GM12878 (cell line): ENCODE results near the gene REPS1. TPM values are rescaled to one million over a fixed set of nuclear protein-coding genes. Genes with fewer than 3 reads are reported as not detected.

ENCODE experiments used
- ATAC-seq: fragments of 200-7000 bp; cut with Tn5 transposase; 3 replicates; pipeline ENCODE4 v1.9.1; 2020; ENCODE audit warnings: mild to moderate bottlenecking, moderate library complexity
- BruUV-seq: library from RNA; stranded (reverse); fragments of 400-500 nt; replicated peaks from 2 replicates; lab custom pipeline; 2021; lab: Mats Ljungman, UMichigan
- CTCF ChIA-PET: fragments of 300-600 bp; sonication (Branson Sonifier 250); formaldehyde crosslinking; extraction: SDS; loops from one replicate; lab custom pipeline; 2021; ENCODE audit warnings: inconsistent platforms; lab: Yijun Ruan, JAX
- POLR2A ChIA-PET: fragments of 350-600 bp; formaldehyde crosslinking; extraction: SDS; loops from one replicate; lab custom pipeline; 2021; ENCODE audit warnings: inconsistent platforms; lab: Charles Lee
- RAD21 ChIA-PET: fragments of 300-600 bp; sonication (Branson Sonifier 250); formaldehyde crosslinking; loops from one replicate; lab custom pipeline; 2023; ENCODE audit warnings: antibody characterized with exemption; ENCODE audit not compliant: unreplicated experiment; lab: Charles Lee
- SMC1A ChIA-PET: fragments of 300-600 bp; sonication (Branson Sonifier 250); formaldehyde crosslinking; loops from one replicate; lab custom pipeline; 2023; ENCODE audit not compliant: unreplicated experiment, uncharacterized antibody; lab: Charles Lee
- DNase-seq: peaks from one replicate; pipeline ENCODE4 v3.0.0-alpha.2; 2011; ENCODE audit warnings: low read depth, low spot score
- FAIRE-seq: peaks from 3 replicates; lab custom pipeline; 2011; peaks lifted over from hg19 to GRCh38; lab: Jason Lieb, UNC
- H2AFZ ChIP-seq: 2 replicates; pipeline ENCODE4 v1.6.0; 2011; ENCODE audit warnings: low read depth, low read length, control low read depth; ENCODE audit not compliant: control insufficient read depth
- H3K27ac ChIP-seq: 2 replicates; pipeline ENCODE4 v1.5.1; 2011; ENCODE audit warnings: control low read depth; ENCODE audit not compliant: control insufficient read depth, insufficient read depth
- H3K27me3 ChIP-seq, 2 experiments: replicated peaks in 1 of 2; 2 replicates each; pipeline versions ENCODE4 v1.6.0 to v1.6.1; 2011; ENCODE audit warnings: low read length in 1 of 2; ENCODE audit not compliant: control insufficient read depth in 2 of 2, insufficient read depth in 2 of 2
- H3K36me3 ChIP-seq, 2 experiments: 2 replicates each; pipeline ENCODE4 v1.5.1; 2011; ENCODE audit warnings: low read length in 1 of 2; ENCODE audit not compliant: control insufficient read depth in 2 of 2, insufficient read depth in 2 of 2
- H3K4me1 ChIP-seq: 2 replicates; pipeline ENCODE4 v1.6.1; 2011; ENCODE audit warnings: mild to moderate bottlenecking, low read length, moderate library complexity, mixed read lengths; ENCODE audit not compliant: control insufficient read depth, insufficient read depth
- H3K4me2 ChIP-seq: 2 replicates; pipeline ENCODE4 v1.6.0; 2011; ENCODE audit warnings: control low read depth; ENCODE audit not compliant: control insufficient read depth, insufficient read depth
- H3K4me3 ChIP-seq: fragments of 200-600 bp; sonication (generic); 2 replicates; pipeline ENCODE4 v1.5.1; 2016
- H3K79me2 ChIP-seq: 2 replicates; pipeline ENCODE4 v1.6.0; 2011; ENCODE audit warnings: low read length; ENCODE audit not compliant: control insufficient read depth, insufficient read depth
- H3K9ac ChIP-seq: 2 replicates; pipeline ENCODE4 v1.8.0; 2011; ENCODE audit warnings: low read length, control low read depth, mixed read lengths; ENCODE audit not compliant: control insufficient read depth, insufficient read depth
- H3K9me3 ChIP-seq: replicated peaks from 3 replicates; pipeline ENCODE4 v1.5.1; 2011; ENCODE audit warnings: mild to moderate bottlenecking, low read length; ENCODE audit not compliant: control insufficient read depth, insufficient read depth
- H4K20me1 ChIP-seq: 2 replicates; pipeline ENCODE4 v1.6.0; 2011; ENCODE audit not compliant: control insufficient read depth, insufficient read depth
- NFYA ChIP-seq: IDR thresholded peaks from 2 replicates; pipeline ENCODE4 v1.6.1; 2011; ENCODE audit warnings: low read depth, mild to moderate bottlenecking, low read length, improper control_type of control experiment, borderline replicate concordance
- WGBS: methylation state at CpG from one replicate; pipeline ENCODE4 v1.1.6; 2016; ENCODE audit warnings: low lambda C conversion rate; ENCODE audit not compliant: insufficient replicate concordance, insufficient coverage; ENCODE audit errors: missing lambda C conversion rate; 5-methylcytosine and 5-hydroxymethylcytosine counted together
- in situ Hi-C: fragments of 300-500 bp; cut with MboI; formaldehyde crosslinking; loops from 9 replicates; pipeline ENCODE4 v1.14.3; 2018; ENCODE audit warnings: mixed read lengths
- intact Hi-C: fragments of 100-400 bp; cut with micrococcal nuclease; formaldehyde crosslinking; loops from one replicate; pipeline ENCODE4 v1.14.2; 2022; ENCODE audit not compliant: unreplicated experiment
- polyA plus RNA-seq, 11 experiments: library from polyadenylated mRNA; depleted of rRNA in 4 of 11; unstranded in 6 of 11; stranded (reverse) in 5 of 11; fragments of >200 nt; fragmentation: Nextera tagmentation in 4 of 11; fragmentation: Illumina TruSeq in 1 of 11; extraction: Ambion mirVana in 4 of 11; extraction: Trizol in 1 of 11; gene quantifications; 1 replicate in 1 of 11; 2 replicates in 10 of 11; pipeline versions ENCODE4 v1.2.1 to v1.2.3, GENCODE V29; 2011 to 2016; ENCODE audit warnings: inconsistent platforms in 2 of 11, missing spikeins in 2 of 11, low read depth in 1 of 11
- total RNA-seq, 4 experiments: library from RNA; depleted of rRNA in 3 of 4; stranded (reverse); fragments of >200 nt in 3 of 4; fragmentation: Illumina TruSeq in 1 of 4; extraction: Trizol in 1 of 4; gene quantifications; 2 replicates each; pipeline versions ENCODE4 v1.2.1 to v1.2.3, GENCODE V29; 2013 to 2021
- TF ChIP-seq, protein P1 (sequence below): fragments of 450-650 bp; formaldehyde crosslinking; IDR thresholded peaks from 2 replicates; pipeline ENCODE4 v1.4.0; 2020; ENCODE audit warnings: mild to moderate bottlenecking, moderate library complexity
- TF ChIP-seq, protein P2 (sequence below): fragments of 150-350 bp; IDR thresholded peaks from 2 replicates; pipeline ENCODE4 v1.6.1; 2014; ENCODE audit warnings: mild to moderate bottlenecking, low read depth, low read length
- TF ChIP-seq, protein P3 (sequence below): IDR thresholded peaks from 2 replicates; pipeline ENCODE4 v1.6.1; 2012; ENCODE audit warnings: improper control_type of control experiment, low read depth, low read length; ENCODE audit not compliant: insufficient replicate concordance
- TF ChIP-seq, protein P4 (sequence below): fragments of 450-650 bp; IDR thresholded peaks from 2 replicates; pipeline ENCODE4 v1.6.1; 2016; ENCODE audit warnings: mild to moderate bottlenecking

REPS1 gene
- total and polyA plus RNA-seq, 10 of the 15 experiments (the other 5 are each of a cell fraction or from before 2014, with no cell fraction given) = 13.7 to 59.3 (median 31.7) TPM

DNA sequence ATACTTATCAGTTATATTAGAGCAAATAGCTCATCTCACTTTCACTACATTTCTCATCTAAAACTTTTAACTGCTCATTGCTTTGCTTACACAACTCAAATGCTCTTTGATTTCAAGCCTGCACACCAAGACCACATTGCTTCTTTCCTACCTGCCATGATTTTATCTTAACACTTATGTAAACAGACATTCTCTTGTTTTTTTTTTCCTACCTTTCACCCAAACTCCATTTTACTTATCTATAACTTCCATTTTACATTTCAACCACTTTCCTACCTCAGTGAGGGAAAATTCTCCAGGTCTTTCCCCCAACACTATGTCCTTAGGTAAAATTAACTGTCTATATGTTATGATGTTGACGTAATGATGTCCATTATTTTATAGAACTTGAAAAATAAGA is 24.0 kb downstream of the REPS1 start:
- Histone ChIP-seq H3K27ac (no peak overlapping the region), H3K36me3 (no peaks in the 10 kb centered on the region), H4K20me1 (no peaks in the 10 kb centered on the region), H3K9me3 (no peaks in the 10 kb centered on the region; the same call in 2 of the 3 replicates), H3K4me2 (no peak overlapping the region), H3K4me1 (no peaks in the 10 kb centered on the region), H2AFZ (no peak overlapping the region), H3K79me2 (peaks cover 50% of the 10 kb centered on the region), H3K9ac (no peak overlapping the region), H3K4me3 (no peak overlapping the region), H3K27me3 (no peaks in the 10 kb centered on the region)
- CTCF ChIA-PET = interaction anchor here (0.9 to 1.2 kb wide), 3 partner anchors 13 to 43 kb away, joined by 3 to 4 read pairs (median 3); partner anchors contain the start of gene REPS1
- ATAC-seq (no peak), FAIRE-seq (no peak), DNase-seq (no peak)
- POLR2A ChIA-PET = no interaction called here
- intact Hi-C loops = no loop called here
- SMC1A ChIA-PET = interaction anchor here (0.7 kb wide), 1 partner anchor 1682 kb away, joined by 3 read pairs; no protein-coding TSS in a partner anchor
- in situ Hi-C loops = no loop called here
- WGBS = 95% methylated on average over 1 of the region's 1 CpG
- RAD21 ChIA-PET = interaction anchor here (0.6 to 1.1 kb wide), 2 partner anchors 18 to 814 kb away, joined by 3 read pairs; no protein-coding TSS in a partner anchor
- BruUV-seq = no TSS peak
- TF ChIP-seq, protein P1, sequence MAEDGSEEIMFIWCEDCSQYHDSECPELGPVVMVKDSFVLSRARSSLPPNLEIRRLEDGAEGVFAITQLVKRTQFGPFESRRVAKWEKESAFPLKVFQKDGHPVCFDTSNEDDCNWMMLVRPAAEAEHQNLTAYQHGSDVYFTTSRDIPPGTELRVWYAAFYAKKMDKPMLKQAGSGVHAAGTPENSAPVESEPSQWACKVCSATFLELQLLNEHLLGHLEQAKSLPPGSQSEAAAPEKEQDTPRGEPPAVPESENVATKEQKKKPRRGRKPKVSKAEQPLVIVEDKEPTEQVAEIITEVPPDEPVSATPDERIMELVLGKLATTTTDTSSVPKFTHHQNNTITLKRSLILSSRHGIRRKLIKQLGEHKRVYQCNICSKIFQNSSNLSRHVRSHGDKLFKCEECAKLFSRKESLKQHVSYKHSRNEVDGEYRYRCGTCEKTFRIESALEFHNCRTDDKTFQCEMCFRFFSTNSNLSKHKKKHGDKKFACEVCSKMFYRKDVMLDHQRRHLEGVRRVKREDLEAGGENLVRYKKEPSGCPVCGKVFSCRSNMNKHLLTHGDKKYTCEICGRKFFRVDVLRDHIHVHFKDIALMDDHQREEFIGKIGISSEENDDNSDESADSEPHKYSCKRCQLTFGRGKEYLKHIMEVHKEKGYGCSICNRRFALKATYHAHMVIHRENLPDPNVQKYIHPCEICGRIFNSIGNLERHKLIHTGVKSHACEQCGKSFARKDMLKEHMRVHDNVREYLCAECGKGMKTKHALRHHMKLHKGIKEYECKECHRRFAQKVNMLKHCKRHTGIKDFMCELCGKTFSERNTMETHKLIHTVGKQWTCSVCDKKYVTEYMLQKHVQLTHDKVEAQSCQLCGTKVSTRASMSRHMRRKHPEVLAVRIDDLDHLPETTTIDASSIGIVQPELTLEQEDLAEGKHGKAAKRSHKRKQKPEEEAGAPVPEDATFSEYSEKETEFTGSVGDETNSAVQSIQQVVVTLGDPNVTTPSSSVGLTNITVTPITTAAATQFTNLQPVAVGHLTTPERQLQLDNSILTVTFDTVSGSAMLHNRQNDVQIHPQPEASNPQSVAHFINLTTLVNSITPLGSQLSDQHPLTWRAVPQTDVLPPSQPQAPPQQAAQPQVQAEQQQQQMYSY (CRISPR knock-in tag) = no peak
- TF ChIP-seq, protein P2, sequence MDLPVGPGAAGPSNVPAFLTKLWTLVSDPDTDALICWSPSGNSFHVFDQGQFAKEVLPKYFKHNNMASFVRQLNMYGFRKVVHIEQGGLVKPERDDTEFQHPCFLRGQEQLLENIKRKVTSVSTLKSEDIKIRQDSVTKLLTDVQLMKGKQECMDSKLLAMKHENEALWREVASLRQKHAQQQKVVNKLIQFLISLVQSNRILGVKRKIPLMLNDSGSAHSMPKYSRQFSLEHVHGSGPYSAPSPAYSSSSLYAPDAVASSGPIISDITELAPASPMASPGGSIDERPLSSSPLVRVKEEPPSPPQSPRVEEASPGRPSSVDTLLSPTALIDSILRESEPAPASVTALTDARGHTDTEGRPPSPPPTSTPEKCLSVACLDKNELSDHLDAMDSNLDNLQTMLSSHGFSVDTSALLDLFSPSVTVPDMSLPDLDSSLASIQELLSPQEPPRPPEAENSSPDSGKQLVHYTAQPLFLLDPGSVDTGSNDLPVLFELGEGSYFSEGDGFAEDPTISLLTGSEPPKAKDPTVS = no peak
- TF ChIP-seq, protein P3, sequence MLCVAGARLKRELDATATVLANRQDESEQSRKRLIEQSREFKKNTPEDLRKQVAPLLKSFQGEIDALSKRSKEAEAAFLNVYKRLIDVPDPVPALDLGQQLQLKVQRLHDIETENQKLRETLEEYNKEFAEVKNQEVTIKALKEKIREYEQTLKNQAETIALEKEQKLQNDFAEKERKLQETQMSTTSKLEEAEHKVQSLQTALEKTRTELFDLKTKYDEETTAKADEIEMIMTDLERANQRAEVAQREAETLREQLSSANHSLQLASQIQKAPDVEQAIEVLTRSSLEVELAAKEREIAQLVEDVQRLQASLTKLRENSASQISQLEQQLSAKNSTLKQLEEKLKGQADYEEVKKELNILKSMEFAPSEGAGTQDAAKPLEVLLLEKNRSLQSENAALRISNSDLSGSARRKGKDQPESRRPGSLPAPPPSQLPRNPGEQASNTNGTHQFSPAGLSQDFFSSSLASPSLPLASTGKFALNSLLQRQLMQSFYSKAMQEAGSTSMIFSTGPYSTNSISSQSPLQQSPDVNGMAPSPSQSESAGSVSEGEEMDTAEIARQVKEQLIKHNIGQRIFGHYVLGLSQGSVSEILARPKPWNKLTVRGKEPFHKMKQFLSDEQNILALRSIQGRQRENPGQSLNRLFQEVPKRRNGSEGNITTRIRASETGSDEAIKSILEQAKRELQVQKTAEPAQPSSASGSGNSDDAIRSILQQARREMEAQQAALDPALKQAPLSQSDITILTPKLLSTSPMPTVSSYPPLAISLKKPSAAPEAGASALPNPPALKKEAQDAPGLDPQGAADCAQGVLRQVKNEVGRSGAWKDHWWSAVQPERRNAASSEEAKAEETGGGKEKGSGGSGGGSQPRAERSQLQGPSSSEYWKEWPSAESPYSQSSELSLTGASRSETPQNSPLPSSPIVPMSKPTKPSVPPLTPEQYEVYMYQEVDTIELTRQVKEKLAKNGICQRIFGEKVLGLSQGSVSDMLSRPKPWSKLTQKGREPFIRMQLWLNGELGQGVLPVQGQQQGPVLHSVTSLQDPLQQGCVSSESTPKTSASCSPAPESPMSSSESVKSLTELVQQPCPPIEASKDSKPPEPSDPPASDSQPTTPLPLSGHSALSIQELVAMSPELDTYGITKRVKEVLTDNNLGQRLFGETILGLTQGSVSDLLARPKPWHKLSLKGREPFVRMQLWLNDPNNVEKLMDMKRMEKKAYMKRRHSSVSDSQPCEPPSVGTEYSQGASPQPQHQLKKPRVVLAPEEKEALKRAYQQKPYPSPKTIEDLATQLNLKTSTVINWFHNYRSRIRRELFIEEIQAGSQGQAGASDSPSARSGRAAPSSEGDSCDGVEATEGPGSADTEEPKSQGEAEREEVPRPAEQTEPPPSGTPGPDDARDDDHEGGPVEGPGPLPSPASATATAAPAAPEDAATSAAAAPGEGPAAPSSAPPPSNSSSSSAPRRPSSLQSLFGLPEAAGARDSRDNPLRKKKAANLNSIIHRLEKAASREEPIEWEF = no peak
- TF ChIP-seq, protein P4, sequence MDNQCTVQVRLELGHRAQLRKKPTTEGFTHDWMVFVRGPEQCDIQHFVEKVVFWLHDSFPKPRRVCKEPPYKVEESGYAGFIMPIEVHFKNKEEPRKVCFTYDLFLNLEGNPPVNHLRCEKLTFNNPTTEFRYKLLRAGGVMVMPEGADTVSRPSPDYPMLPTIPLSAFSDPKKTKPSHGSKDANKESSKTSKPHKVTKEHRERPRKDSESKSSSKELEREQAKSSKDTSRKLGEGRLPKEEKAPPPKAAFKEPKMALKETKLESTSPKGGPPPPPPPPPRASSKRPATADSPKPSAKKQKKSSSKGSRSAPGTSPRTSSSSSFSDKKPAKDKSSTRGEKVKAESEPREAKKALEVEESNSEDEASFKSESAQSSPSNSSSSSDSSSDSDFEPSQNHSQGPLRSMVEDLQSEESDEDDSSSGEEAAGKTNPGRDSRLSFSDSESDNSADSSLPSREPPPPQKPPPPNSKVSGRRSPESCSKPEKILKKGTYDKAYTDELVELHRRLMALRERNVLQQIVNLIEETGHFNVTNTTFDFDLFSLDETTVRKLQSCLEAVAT = no peak
- no peak for TF ChIP-seq NFYA
